ENCODE data around the gene GPR158.

GPR158 gene

GRCh38 chr10:25504306-25504705, 329.5 kb downstream of the GPR158 start:
- Histone ChIP-seq H3K4me3 (ENCODE audit: low read length) (no peak overlapping the region), H3K4me1 (ENCODE audit: control insufficient read depth, insufficient read depth, low read length) (no peaks in the 10 kb centered on the region), H3K27ac (ENCODE audit: low read depth, low read length) (no peak overlapping the region), H3K9ac (ENCODE audit: low read length) (no peak overlapping the region), H3K36me3 (ENCODE audit: control insufficient read depth, insufficient read depth, low read length) (no peaks in the 10 kb centered on the region), H3K27me3 (ENCODE audit: control insufficient read depth, insufficient read depth, low read length) (no peaks in the 10 kb centered on the region)

- Histone ChIP-seq H3K4me1 (ENCODE audit: control insufficient read depth, insufficient read depth, low read length) (no peaks in the 10 kb centered on the region), H3K36me3 (ENCODE audit: control insufficient read depth, insufficient read depth, low read length) (no peaks in the 10 kb centered on the region), H3K27ac (ENCODE audit: low read depth, low read length) (no peak overlapping the region), H3K9ac (ENCODE audit: low read length) (no peak overlapping the region), H3K4me3 (ENCODE audit: low read length) (no peak overlapping the region), H3K27me3 (ENCODE audit: control insufficient read depth, insufficient read depth, low read length) (no peaks in the 10 kb centered on the region)
Measured at GRCh38 chr10:25504838-25505237, 330.0 kb downstream of the GPR158 start.

- no peak overlapping the region for H3K9ac ChIP-seq (ENCODE audit: low read length)
- no peak overlapping the region for H3K4me3 ChIP-seq (ENCODE audit: low read length)
- no peak overlapping the region for H3K27ac ChIP-seq (ENCODE audit: low read depth, low read length)
- no peaks in the 10 kb centered on the region for H3K27me3 ChIP-seq (ENCODE audit: control insufficient read depth, insufficient read depth, low read length)
- H3K36me3 ChIP-seq (ENCODE audit: control insufficient read depth, insufficient read depth, low read length): no peaks in the 10 kb centered on the region
- no peaks in the 10 kb centered on the region for H3K4me1 ChIP-seq (ENCODE audit: control insufficient read depth, insufficient read depth, low read length)
Measured at GRCh38 chr10:25505466-25505865, 330.7 kb downstream of the GPR158 start.

GRCh38 chr10:25506821-25507335, 332.1 kb downstream of the GPR158 start:
- H3K4me1 ChIP-seq (ENCODE audit: control insufficient read depth, insufficient read depth, low read length): no peaks in the 10 kb centered on the region
- H3K4me3 ChIP-seq (ENCODE audit: low read length): no peak overlapping the region
- H3K36me3 ChIP-seq (ENCODE audit: control insufficient read depth, insufficient read depth, low read length): no peaks in the 10 kb centered on the region
- H3K27me3 ChIP-seq (ENCODE audit: control insufficient read depth, insufficient read depth, low read length): no peaks in the 10 kb centered on the region
- no peak overlapping the region for H3K27ac ChIP-seq (ENCODE audit: low read depth, low read length)
- H3K9ac ChIP-seq (ENCODE audit: low read length): no peak overlapping the region

GRCh38 chr10:25508112-25508815, 333.5 kb downstream of the GPR158 start:
- no peaks in the 10 kb centered on the region for H3K27me3 ChIP-seq (ENCODE audit: control insufficient read depth, insufficient read depth, low read length)
- no peaks in the 10 kb centered on the region for H3K36me3 ChIP-seq (ENCODE audit: control insufficient read depth, insufficient read depth, low read length)
- H3K27ac ChIP-seq (ENCODE audit: low read depth, low read length): no peak overlapping the region
- H3K9ac ChIP-seq (ENCODE audit: low read length): no peak overlapping the region
- H3K4me1 ChIP-seq (ENCODE audit: control insufficient read depth, insufficient read depth, low read length): no peaks in the 10 kb centered on the region
- H3K4me3 ChIP-seq (ENCODE audit: low read length): no peak overlapping the region

- H3K27ac ChIP-seq (ENCODE audit: low read depth, low read length): no peak overlapping the region
- H3K9ac ChIP-seq (ENCODE audit: low read length): no peak overlapping the region
- H3K4me1 ChIP-seq (ENCODE audit: control insufficient read depth, insufficient read depth, low read length): no peaks in the 10 kb centered on the region
- no peaks in the 10 kb centered on the region for H3K27me3 ChIP-seq (ENCODE audit: control insufficient read depth, insufficient read depth, low read length)
- no peaks in the 10 kb centered on the region for H3K36me3 ChIP-seq (ENCODE audit: control insufficient read depth, insufficient read depth, low read length)
- H3K4me3 ChIP-seq (ENCODE audit: low read length): no peak overlapping the region
Measured at GRCh38 chr10:25509151-25509550, 334.4 kb downstream of the GPR158 start.

GRCh38 chr10:25522294-25522693, 347.5 kb downstream of the GPR158 start:
- Histone ChIP-seq H3K4me3 (ENCODE audit: low read length) (no peak overlapping the region), H3K27me3 (ENCODE audit: control insufficient read depth, insufficient read depth, low read length) (no peaks in the 10 kb centered on the region), H3K4me1 (ENCODE audit: control insufficient read depth, insufficient read depth, low read length) (no peaks in the 10 kb centered on the region), H3K36me3 (ENCODE audit: control insufficient read depth, insufficient read depth, low read length) (no peaks in the 10 kb centered on the region), H3K9ac (ENCODE audit: low read length) (no peak overlapping the region), H3K27ac (ENCODE audit: low read depth, low read length) (no peak overlapping the region)

GRCh38 chr10:25522946-25523608, 348.3 kb downstream of the GPR158 start:
- Histone ChIP-seq H3K27me3 (ENCODE audit: control insufficient read depth, insufficient read depth, low read length) (no peaks in the 10 kb centered on the region), H3K9ac (ENCODE audit: low read length) (no peak overlapping the region), H3K36me3 (ENCODE audit: control insufficient read depth, insufficient read depth, low read length) (no peaks in the 10 kb centered on the region), H3K4me3 (ENCODE audit: low read length) (no peak overlapping the region), H3K27ac (ENCODE audit: low read depth, low read length) (no peak overlapping the region), H3K4me1 (ENCODE audit: control insufficient read depth, insufficient read depth, low read length) (no peaks in the 10 kb centered on the region)

GRCh38 chr10:25530306-25530705, 355.5 kb downstream of the GPR158 start:
- no peak overlapping the region for H3K4me3 ChIP-seq (ENCODE audit: low read length)
- no peak overlapping the region for H3K27ac ChIP-seq (ENCODE audit: low read depth, low read length)
- H3K27me3 ChIP-seq (ENCODE audit: control insufficient read depth, insufficient read depth, low read length): no peaks in the 10 kb centered on the region
- H3K36me3 ChIP-seq (ENCODE audit: control insufficient read depth, insufficient read depth, low read length): no peaks in the 10 kb centered on the region
- H3K4me1 ChIP-seq (ENCODE audit: control insufficient read depth, insufficient read depth, low read length): no peaks in the 10 kb centered on the region
- no peak overlapping the region for H3K9ac ChIP-seq (ENCODE audit: low read length)

- no peak overlapping the region for H3K9ac ChIP-seq (ENCODE audit: low read length)
- H3K4me3 ChIP-seq (ENCODE audit: low read length): no peak overlapping the region
- H3K27me3 ChIP-seq (ENCODE audit: control insufficient read depth, insufficient read depth, low read length): no peaks in the 10 kb centered on the region
- no peak overlapping the region for H3K27ac ChIP-seq (ENCODE audit: low read depth, low read length)
- no peaks in the 10 kb centered on the region for H3K4me1 ChIP-seq (ENCODE audit: control insufficient read depth, insufficient read depth, low read length)
- no peaks in the 10 kb centered on the region for H3K36me3 ChIP-seq (ENCODE audit: control insufficient read depth, insufficient read depth, low read length)
Measured at GRCh38 chr10:25531457-25532061, 356.8 kb downstream of the GPR158 start.

- Histone ChIP-seq H3K4me1 (ENCODE audit: control insufficient read depth, insufficient read depth, low read length) (no peaks in the 10 kb centered on the region), H3K27ac (ENCODE audit: low read depth, low read length) (no peak overlapping the region), H3K9ac (ENCODE audit: low read length) (no peak overlapping the region), H3K4me3 (ENCODE audit: low read length) (no peak overlapping the region), H3K27me3 (ENCODE audit: control insufficient read depth, insufficient read depth, low read length) (no peaks in the 10 kb centered on the region), H3K36me3 (ENCODE audit: control insufficient read depth, insufficient read depth, low read length) (no peaks in the 10 kb centered on the region)
Measured at GRCh38 chr10:25532213-25532612, 357.4 kb downstream of the GPR158 start.

GRCh38 chr10:25536027-25536426, 361.2 kb downstream of the GPR158 start:
- no peak overlapping the region for H3K9ac ChIP-seq (ENCODE audit: low read length)
- no peaks in the 10 kb centered on the region for H3K36me3 ChIP-seq (ENCODE audit: control insufficient read depth, insufficient read depth, low read length)
- no peaks in the 10 kb centered on the region for H3K4me1 ChIP-seq (ENCODE audit: control insufficient read depth, insufficient read depth, low read length)
- H3K27ac ChIP-seq (ENCODE audit: low read depth, low read length): no peak overlapping the region
- no peak overlapping the region for H3K4me3 ChIP-seq (ENCODE audit: low read length)
- H3K27me3 ChIP-seq (ENCODE audit: control insufficient read depth, insufficient read depth, low read length): no peaks in the 10 kb centered on the region

Measured in rectal smooth muscle tissue (tissue), 1 donor.